GM12878 (cell line): ENCODE data around the gene FGD6.

Experiments
- ASH2L ChIP-seq: fragments of 300-600, 200-600 bp; sonication (generic); IDR thresholded peaks from 2 replicates; pipeline ENCODE4 v1.6.1; 2017; ENCODE audit warnings: low read depth, mild to moderate bottlenecking, borderline replicate concordance
- CBX5 ChIP-seq: sonication (generic); IDR thresholded peaks from 2 replicates; pipeline ENCODE4 v1.6.1; 2016; ENCODE audit warnings: low read depth, moderate library complexity, mild to moderate bottlenecking, inconsistent platforms
- CEBPB ChIP-seq, 2 experiments: fragments of 150-350 bp in 1 of 2; IDR thresholded peaks; 2 replicates each; pipeline ENCODE4 v1.6.1; 2012 to 2014; ENCODE audit warnings: low read depth in 2 of 2, low read length in 2 of 2, borderline replicate concordance in 1 of 2, inconsistent platforms in 1 of 2
- CREB1 ChIP-seq: IDR thresholded peaks from 2 replicates; pipeline ENCODE4 v1.6.1; 2012; ENCODE audit warnings: low read depth, mild to moderate bottlenecking, inconsistent platforms
- CTCF ChIP-seq, 3 experiments: IDR thresholded peaks in 2 of 3; conservative IDR thresholded peaks in 1 of 3; 2 replicates each; pipeline ENCODE4 v1.5.1; 2011; ENCODE audit warnings: low read depth in 3 of 3, low read length in 3 of 3, mild to moderate bottlenecking in 3 of 3, control low read depth in 2 of 3, moderate library complexity in 2 of 3, inconsistent platforms in 1 of 3, mixed read lengths in 1 of 3; ENCODE audit not compliant: control insufficient read depth in 2 of 3, insufficient read depth in 1 of 3; ENCODE audit errors: extremely low read depth in 1 of 3
- EZH2 ChIP-seq: IDR thresholded peaks from 2 replicates; pipeline ENCODE4 v1.6.1; 2012; ENCODE audit warnings: low read depth, mild to moderate bottlenecking, control low read depth, inconsistent platforms, low read length, borderline replicate concordance; ENCODE audit not compliant: control insufficient read depth
- NFYB ChIP-seq: IDR thresholded peaks from 2 replicates; pipeline ENCODE4 v1.6.1; 2011; ENCODE audit warnings: low read depth, mild to moderate bottlenecking, low read length, improper control_type of control experiment, moderate library complexity; ENCODE audit not compliant: insufficient read depth
- POLR2A ChIP-seq: IDR thresholded peaks from 2 replicates; pipeline ENCODE4 v1.6.1; 2011; ENCODE audit warnings: low read depth, mild to moderate bottlenecking, low read length
- REST ChIP-seq: IDR thresholded peaks from 2 replicates; pipeline ENCODE4 v1.6.1; 2012; ENCODE audit warnings: mild to moderate bottlenecking, low read depth, low read length
- SMC3 ChIP-seq: IDR thresholded peaks from 2 replicates; pipeline ENCODE4 v1.6.1; 2011; ENCODE audit warnings: low read length, improper control_type of control experiment, borderline replicate concordance
- SP1 ChIP-seq: IDR thresholded peaks from one replicate; pipeline ENCODE4 v1.6.1; 2011; ENCODE audit warnings: low read depth, low read length
- WRNIP1 ChIP-seq: IDR thresholded peaks from 2 replicates; pipeline ENCODE4 v1.6.1; 2011; ENCODE audit warnings: low read depth, low read length, improper control_type of control experiment, borderline replicate concordance
- TF ChIP-seq, protein P1 (sequence below): IDR thresholded peaks from 2 replicates; pipeline ENCODE4 v1.6.1; 2012; ENCODE audit warnings: low read depth, low read length, improper control_type of control experiment

DNA sequence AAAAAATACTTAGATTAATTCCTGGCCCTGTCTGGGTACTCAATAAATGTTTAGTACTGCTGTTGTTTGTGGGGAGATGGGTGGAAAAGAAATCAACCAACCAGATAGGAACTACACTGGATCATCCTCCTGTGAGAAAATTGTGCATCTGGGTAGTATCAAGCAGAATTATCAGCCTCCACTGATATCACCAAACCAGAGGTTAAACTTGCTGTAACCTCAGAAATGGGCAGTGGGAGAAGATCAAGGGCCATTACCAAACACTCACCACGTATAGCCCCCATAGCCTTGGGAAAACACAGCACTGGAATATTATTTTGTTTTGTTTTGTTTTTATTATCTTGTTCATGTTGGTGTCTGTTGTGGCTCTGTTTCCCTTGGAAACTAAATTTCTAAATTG, 20.0 kb upstream of the FGD6 start:
- TF ChIP-seq SP1 (no peak), CEBPB (IDR thresholded peaks at IDR 0.05; ENCODE audit: borderline replicate concordance in 1 of 2, low read depth in 2 of 2, low read length in 2 of 2) (no peak), CREB1 (no peak), SMC3 (no peak), CTCF (IDR thresholded peaks at IDR 0.05 in 2 of 3, conservative IDR thresholded peaks at IDR 0.05 in 1 of 3; ENCODE audit: control insufficient read depth in 2 of 3, extremely low read depth in 1 of 3, insufficient read depth in 1 of 3, low read depth in 3 of 3, low read length in 3 of 3) (no peak), POLR2A (no peak), EZH2 (no peak), REST (no peak), WRNIP1 (no peak), CBX5 (no peak), NFYB (no peak), ASH2L (no peak)
- TF ChIP-seq, protein P1, sequence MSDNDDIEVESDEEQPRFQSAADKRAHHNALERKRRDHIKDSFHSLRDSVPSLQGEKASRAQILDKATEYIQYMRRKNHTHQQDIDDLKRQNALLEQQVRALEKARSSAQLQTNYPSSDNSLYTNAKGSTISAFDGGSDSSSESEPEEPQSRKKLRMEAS = no peak
